Fibroblast of villous mesenchyme (primary cell): ENCODE measurements around the gene ZNF423. TPM values are rescaled to one million over a fixed set of nuclear protein-coding genes. Genes with fewer than 3 reads are reported as not detected.

Experiments
- DNase-seq: peaks from one replicate; pipeline ENCODE4 v3.0.0-alpha.2; 2010; ENCODE audit warnings: low read depth
- H3K4me3 ChIP-seq: 2 replicates; pipeline ENCODE4 v1.5.1; 2011; ENCODE audit warnings: low read depth, mild to moderate bottlenecking, low read length
- CTCF ChIP-seq: IDR thresholded peaks from 2 replicates; pipeline ENCODE4 v1.5.1; 2012; ENCODE audit warnings: low read depth, mild to moderate bottlenecking, low read length; ENCODE audit not compliant: insufficient read depth
- total RNA-seq: library from RNA; depleted of rRNA; stranded (reverse); fragments of >200 nt; gene quantifications from 2 replicates; pipeline ENCODE4 v1.2.3, GENCODE V29; 2012

ZNF423 gene
- total RNA-seq, 1 donor = 0.43 TPM

GRCh38 chr16:49628148-49628547, 227.8 kb downstream of the ZNF423 start:
- no peak for TF ChIP-seq CTCF
- H3K4me3 ChIP-seq = no peak overlapping the region
- no peak for DNase-seq

- no peak overlapping the region for H3K4me3 ChIP-seq
- TF ChIP-seq CTCF = no peak
- no peak for DNase-seq
Measured at GRCh38 chr16:49625311-49626065, 230.4 kb downstream of the ZNF423 start.

- no peak overlapping the region for H3K4me3 ChIP-seq
- no peak for DNase-seq
- no peak for TF ChIP-seq CTCF
Measured at GRCh38 chr16:49623501-49624266, 232.2 kb downstream of the ZNF423 start.

- no peak overlapping the region for H3K4me3 ChIP-seq
- DNase-seq = no peak
- TF ChIP-seq CTCF = no peak
Measured at GRCh38 chr16:49622421-49623402, 233.2 kb downstream of the ZNF423 start.

GRCh38 chr16:49622084-49622390, 233.9 kb downstream of the ZNF423 start:
- no peak overlapping the region for H3K4me3 ChIP-seq
- no peak for DNase-seq
- no peak for TF ChIP-seq CTCF

- no peak for DNase-seq
- H3K4me3 ChIP-seq = no peak overlapping the region
- no peak for TF ChIP-seq CTCF
Measured at GRCh38 chr16:49621241-49622083, 234.4 kb downstream of the ZNF423 start.
